Activated naive CD4-positive, alpha-beta T cell treated with anti-CD3 and anti-CD28 coated beads, Interleukin-2, amount 50 U/mL, for 16 hours (primary cell): ENCODE measurements around the gene TMED9.
"Not testable (repeated sequence)": the region's sequence is repeated elsewhere in the genome, so short reads cannot be mapped to it uniquely, and the experiment has no call there.

Source experiments
- DNase-seq: peaks from one replicate; pipeline ENCODE4 v3.0.0-alpha.2; 2020

Gene TMED9

DNA sequence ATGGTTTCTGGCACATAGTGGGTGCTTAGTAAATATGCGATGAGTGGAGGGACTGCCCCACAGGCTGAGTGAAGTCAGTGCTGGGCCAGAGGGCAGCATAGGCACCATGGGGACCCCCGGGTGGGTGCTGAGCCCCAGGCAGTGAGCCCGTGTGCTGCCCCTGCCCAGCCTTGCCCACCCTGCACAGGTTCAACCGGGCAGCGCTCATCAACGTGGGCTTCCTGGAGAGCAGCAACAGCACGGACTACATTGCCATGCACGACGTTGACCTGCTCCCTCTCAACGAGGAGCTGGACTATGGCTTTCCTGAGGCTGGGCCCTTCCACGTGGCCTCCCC is 15.1 kb downstream of the TMED9 start:
- no peak for DNase-seq

DNA sequence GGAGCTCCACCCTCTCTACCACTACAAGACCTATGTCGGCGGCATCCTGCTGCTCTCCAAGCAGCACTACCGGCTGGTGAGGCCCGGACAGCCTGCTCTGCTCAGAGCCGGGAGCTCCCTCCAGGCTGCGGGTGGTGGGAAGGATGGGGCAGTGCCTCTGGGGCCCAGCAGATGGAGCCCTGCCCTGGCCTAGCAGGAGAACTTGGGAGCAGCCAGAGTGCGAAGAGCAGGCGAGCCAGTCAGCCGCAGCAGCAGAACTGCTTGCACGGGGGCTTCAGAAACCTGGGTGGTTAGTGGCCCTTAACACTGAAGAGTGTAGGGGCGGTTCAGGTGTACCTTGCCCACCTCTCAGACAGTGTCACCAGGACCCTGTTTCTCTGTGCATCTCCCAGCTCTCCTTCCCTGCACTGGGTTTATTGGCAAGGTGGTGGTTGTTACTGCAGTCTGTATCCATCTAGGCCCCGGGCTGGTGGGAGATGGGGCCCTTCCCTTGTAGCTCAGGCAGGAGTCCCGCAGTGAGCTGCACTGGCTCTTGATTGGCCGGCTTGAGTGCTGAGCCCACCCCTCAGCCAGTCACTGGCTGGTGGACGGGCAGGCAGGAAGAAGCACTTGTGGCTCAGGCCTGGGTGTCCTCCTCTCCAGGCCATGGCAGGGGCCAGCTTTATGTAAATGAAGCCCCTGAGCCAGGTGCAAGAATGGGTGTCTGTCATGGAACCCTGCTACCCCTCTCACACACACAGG is 15.6 kb downstream of the TMED9 start:
- DNase-seq, result peak; percentile 72

DNA sequence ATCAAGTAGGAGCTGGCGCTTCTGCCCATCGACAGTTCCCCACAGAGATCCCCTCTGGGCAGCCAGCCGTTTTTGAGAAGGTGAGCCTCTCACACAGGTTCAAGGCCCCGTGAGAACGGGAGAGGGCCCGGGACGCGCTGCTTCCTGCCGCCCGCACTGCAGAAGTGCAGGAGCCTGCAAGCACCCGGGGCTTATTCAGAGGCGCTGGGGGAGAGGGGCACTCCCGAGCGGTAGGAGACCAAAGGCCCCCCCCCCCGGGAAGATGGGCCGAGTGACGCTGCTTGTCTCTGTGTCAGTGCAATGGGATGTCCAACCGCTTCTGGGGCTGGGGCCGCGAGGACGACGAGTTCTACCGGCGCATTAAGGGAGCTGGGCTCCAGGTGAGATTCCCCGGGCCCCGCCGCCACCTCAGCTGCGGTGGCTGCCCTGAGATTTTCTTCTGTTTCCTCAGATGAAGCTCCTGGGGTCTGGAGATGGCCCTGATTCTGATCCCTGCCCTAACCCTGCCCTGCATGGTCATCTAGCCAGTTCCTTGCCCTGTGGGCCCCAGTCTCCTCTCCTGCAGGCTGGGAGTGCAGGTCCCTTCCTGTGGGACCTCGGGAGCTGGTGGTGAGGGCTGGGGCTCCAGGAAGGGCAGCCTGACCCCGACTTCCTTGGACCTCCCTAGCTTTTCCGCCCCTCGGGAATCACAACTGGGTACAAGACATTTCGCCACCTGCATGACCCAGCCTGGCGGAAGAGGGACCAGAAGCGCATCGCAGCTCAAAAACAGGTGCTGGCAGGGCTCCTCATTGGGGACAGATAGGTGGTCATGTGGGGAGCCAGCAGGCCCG is 16.5 kb downstream of the TMED9 start:
- DNase-seq, result no peak

DNA sequence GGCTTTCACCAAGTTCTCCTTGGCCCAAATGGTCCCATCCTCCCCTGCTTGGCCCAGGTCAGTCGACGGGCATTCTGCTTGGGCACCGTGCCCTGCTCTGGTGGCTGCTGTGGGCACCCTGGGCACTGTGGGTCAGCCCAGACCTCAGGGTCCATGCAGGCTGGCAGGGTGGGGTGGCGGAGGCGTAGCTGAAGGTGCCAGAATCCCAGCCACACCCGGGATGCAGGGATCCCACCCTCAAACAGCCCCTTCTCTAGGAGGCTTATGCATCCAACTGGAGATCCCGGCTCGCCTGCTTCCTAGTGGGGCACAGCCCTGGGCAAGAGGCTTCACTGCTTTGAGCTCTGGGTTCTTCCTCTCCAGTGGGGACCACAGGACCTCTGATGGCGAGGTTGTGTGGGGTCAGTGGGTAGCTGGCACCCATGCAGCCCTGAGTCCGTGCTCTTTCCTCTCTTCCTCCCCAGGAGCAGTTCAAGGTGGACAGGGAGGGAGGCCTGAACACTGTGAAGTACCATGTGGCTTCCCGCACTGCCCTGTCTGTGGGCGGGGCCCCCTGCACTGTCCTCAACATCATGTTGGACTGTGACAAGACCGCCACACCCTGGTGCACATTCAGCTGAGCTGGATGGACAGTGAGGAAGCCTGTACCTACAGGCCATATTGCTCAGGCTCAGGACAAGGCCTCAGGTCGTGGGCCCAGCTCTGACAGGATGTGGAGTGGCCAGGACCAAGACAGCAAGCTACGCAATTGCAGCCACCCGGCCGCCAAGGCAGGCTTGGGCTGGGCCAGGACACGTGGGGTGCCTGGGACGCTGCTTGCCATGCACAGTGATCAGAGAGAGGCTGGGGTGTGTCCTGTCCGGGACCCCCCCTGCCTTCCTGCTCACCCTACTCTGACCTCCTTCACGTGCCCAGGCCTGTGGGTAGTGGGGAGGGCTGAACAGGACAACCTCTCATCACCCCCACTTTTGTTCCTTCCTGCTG is 17.4 kb downstream of the TMED9 start:
- DNase-seq, result no peak

DNA sequence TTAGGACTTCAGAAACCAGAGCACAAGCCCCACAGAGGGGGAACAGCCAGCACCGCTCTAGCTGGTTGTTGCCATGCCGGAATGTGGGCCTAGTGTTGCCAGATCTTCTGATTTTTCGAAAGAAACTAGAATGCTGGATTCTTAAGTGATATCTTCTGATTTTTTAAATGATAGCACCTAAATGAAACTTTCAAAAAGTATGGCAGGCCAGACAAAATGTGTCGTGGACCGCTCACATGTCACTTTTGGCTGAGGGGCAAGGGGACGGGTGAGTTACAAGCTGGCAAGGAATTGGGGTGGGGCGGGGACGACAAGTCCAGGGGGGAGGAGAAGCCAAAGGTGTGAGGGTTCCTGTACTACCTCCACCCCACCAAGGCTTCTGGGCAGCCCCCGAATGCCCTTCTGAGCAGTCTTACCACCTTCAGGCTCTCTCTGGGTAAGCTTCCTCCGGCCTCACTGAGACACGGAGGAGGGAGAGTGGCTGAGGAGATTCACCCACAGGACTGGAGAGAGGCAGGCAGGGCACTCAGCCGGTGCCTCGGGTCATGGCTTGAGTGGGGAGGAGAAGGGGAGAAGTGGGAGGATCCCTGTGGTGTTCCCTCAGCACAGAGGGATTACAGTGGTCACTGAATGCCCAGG is 18.2 kb downstream of the TMED9 start:
- DNase-seq, result no peak

DNA sequence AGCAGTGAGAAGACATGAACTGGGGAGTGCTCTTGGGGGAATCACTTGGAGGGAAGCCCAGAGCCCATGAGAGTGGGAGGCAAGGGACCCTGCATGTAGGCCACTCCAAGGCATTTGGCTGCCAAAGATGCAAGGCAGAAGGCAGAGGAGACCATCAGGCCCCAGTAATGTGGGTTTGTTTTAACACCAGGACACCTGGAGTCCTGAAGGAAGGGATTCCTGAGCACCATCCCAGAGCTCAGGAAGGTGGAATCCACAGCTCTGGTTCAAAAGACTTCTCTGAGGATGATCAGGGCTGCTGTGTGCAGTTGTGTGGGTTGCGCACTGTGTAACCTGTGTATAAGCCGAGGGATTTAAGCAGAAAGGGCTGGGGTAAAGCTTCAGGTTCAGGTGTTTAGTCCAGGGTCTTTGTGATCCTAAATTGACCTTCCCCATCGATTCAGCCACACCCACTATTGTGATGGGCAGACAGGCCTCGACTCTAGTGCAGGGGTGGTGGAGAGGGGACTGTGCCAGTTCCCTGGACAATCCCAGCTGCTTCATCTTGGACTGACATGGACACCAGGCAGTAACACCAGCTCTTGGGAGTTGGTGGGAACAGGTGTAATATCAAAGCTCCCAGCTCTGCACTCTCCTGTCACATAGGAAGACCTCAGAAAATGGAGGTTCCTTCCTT is 18.9 kb downstream of the TMED9 start:
- no peak for DNase-seq

DNA sequence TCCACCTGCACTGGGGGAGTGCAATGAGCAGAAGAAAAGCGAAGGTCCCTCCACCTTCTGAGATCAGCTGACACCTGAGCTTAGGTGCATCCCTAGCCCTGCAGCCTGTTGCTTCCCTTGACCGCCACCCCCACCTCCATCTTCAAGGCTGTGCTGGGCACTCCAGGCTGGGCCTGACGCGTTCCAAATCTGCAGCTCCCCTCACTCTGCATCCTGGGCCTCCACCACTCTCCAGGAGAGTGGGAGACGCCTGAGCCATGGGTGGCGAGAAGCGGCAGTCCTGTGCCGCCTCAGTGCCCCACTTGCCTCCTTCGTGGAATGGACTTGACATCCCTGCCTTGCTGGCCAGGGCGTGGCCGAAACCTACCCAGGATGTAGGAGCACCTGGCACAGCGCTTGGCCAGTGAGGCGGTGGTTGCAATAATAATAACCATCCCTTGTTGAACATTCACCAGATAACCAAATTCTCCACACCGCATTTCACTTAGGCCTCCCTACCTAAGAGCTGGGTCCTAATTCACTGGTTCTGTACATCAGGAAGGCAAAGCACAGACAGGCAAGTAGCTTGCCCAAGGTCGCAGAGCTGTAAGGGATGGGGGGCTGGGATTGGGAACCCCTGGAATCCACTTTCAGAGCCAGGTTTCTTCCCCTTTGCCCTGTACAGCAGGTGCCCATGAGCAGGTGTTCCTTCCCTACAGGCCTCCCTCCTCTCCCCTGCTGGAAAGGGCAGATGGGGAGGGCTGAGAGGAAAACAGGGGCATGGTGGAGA is 19.6 kb downstream of the TMED9 start:
- DNase-seq, result no peak

DNA sequence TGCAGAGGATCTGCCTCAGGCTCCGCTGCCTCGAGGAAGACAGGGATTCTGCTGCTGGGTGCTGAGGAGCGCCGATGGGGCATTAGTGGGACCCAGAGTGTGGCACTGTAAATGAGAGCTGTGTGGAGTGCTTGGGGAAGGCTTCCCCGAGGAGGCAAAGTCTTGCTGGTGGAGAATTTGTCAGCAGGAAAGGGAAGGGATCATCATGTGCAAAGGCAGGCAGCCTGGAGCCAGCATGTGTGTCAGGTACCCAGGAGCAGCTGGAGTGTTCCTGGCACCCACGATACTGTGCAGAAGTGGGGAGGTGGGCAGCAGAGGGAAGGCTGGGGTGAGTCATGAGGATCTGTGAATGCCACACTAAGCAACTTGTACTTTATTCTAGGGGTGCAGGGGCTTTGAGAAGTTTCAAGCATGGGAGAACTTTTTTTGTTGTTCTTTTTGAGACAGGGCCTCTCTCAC is 20.2 kb downstream of the TMED9 start:
- no peak for DNase-seq

DNA sequence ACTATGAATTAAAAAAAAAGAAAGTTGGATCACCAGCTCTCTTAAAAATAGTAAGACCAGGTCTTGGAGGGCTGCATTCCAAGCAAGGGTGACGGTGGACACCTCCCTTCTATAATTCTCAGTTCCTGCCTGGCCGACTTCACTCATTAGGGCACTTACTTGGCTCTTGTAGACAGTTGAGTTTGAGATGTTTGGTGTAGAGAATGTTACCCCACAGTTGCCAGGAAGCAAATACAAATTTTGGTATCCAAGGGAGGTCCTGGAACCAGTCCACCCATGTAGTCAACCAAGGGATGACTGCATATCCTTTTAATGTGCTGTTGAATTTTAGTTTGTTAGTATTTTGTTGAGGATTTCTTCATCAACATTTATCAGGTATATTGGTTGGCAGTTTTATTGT is 28.6 kb downstream of the TMED9 start:
- DNase-seq, result no peak

DNA sequence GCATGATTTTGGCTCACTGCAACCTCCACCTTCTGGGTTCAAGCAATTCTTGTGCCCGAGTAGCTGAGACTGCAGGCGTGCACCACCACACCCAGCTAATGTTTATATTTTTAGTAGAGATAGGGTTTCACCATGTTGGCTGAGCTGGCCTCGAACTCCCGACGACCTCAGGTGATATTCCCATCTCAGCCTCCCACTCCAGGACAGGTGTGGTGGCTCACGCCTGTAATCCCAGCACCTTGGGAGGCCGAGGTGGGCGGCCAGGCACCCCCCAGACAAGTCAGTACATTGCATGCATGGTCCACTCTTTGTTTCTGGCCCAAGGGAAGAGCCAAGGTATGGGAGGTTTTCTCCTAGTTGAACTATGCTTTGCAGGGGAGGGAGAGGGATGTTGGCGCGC is 32.2 kb downstream of the TMED9 start:
- not testable (repeated sequence) for DNase-seq

DNA sequence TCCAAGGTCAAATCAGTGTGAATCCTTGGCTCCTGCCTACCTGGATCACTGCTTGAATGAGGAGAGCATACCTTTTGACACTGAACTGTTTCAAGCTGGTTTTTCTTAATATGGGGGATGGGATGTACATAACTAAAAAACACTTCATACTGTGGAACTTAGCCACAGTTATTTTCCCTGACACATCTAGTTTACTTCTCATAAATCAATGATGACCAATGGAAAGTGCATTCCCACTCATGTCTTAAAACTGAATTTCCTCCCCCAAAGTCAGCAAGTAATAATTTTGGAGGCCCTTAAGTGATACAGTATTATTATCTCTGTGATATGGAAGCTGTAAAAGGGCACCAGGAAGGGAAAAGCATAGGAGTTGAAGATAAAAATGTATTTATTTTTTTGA is 38.2 kb downstream of the TMED9 start:
- not testable (repeated sequence) for DNase-seq

DNA sequence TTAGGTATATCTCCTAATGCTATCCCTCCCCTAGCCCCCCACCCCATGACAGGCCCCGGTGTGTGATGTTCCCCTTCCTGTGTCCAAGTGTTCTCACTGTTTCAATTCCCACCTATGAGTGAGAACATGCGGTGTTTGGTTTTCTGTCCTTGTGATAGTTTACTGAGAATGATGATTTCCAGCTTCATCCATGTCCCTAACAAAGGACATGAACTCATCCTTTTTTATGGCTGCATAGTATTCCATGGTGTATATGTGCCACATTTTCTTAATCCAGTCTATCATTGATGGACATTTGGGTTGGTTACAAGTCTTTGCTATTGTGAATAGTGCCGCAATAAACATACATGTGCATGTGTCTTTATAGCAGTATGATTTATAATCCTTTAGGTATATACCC is 42.9 kb downstream of the TMED9 start:
- DNase-seq, result not testable (repeated sequence)

DNA sequence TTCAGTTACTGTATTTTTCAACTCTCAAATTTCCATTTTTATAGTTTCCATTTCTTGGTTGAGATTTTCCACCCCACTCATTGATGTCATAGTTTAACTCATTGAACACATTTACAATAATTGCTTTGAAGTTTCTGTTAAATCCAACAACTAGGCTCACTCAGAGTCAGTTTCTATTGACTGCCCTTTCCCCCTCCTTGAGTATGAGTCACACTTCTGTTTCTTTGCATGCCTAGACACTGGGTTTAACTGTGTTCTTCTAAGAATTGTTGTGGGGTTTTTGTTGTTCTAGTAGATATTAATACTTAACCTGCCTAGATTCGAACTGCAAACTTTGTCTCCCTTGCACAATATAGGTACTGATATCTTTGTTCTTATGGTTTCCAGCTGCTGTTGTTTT is 53.5 kb downstream of the TMED9 start:
- not testable (repeated sequence) for DNase-seq
